Stimulated activated CD4-positive, alpha-beta T cell treated with anti-CD3 and anti-CD28 coated beads, Interleukin-15, amount 100 ng/mL, for 24 hours (primary cell): ENCODE measurements around the gene PTPRCAP.

Experiments
- DNase-seq: peaks from one replicate; pipeline ENCODE4 v3.0.0-alpha.2; 2020

The PTPRCAP gene

GRCh38 chr11:67464411-67465188, 27.1 kb upstream of the PTPRCAP start:
- peak; percentile 94 for DNase-seq

- DNase-seq = no peak
Observed at GRCh38 chr11:67463680-67464410, 26.4 kb upstream of the PTPRCAP start.

- DNase-seq = no peak
Observed at GRCh38 chr11:67463186-67463585, 25.7 kb upstream of the PTPRCAP start.

GRCh38 chr11:67458266-67458665, 20.8 kb upstream of the PTPRCAP start:
- DNase-seq = no peak

GRCh38 chr11:67457453-67457852, 20.0 kb upstream of the PTPRCAP start:
- DNase-seq = no peak

GRCh38 chr11:67456068-67456705, 18.7 kb upstream of the PTPRCAP start:
- no peak for DNase-seq

- DNase-seq = no peak
Observed at GRCh38 chr11:67455054-67455453, 17.6 kb upstream of the PTPRCAP start, which contains the start of gene CABP4. CABP4 (plus strand) TSS chr11:67455354; CDS start chr11:67455424, 70 bp downstream.

GRCh38 chr11:67453816-67454732, 16.6 kb upstream of the PTPRCAP start:
- no peak for DNase-seq

GRCh38 chr11:67452141-67452952, 14.9 kb upstream of the PTPRCAP start, which contains the start of gene GPR152:
GPR152 (minus strand) TSS chr11:67452729; CDS start chr11:67452724, 5 bp downstream.
- no peak for DNase-seq

- DNase-seq = no peak
Observed at GRCh38 chr11:67451658-67451976, 14.1 kb upstream of the PTPRCAP start.

- no peak for DNase-seq
Observed at GRCh38 chr11:67450796-67451657, 13.5 kb upstream of the PTPRCAP start.

- DNase-seq = no peak
Observed at GRCh38 chr11:67449116-67449844, 11.8 kb upstream of the PTPRCAP start.

- no peak for DNase-seq
Observed at GRCh38 chr11:67448220-67448609, 10.7 kb upstream of the PTPRCAP start.

GRCh38 chr11:67445515-67445914, 8.0 kb upstream of the PTPRCAP start:
- no peak for DNase-seq

GRCh38 chr11:67442504-67443404, 5.3 kb upstream of the PTPRCAP start:
- DNase-seq = no peak

GRCh38 chr11:67441731-67442351, 4.4 kb upstream of the PTPRCAP start:
- no peak for DNase-seq

GRCh38 chr11:67441098-67441563, 3.6 kb upstream of the PTPRCAP start:
- DNase-seq = peak; percentile 48
